ENCODE measurements around the gene CYP24A1. TPM values are rescaled to one million over a fixed set of nuclear protein-coding genes. Genes with fewer than 3 reads are reported as not detected.

The CYP24A1 gene
- total and polyA plus RNA-seq, 9 donors: 0.15 to 3.7 TPM; not detected in 7

DNA sequence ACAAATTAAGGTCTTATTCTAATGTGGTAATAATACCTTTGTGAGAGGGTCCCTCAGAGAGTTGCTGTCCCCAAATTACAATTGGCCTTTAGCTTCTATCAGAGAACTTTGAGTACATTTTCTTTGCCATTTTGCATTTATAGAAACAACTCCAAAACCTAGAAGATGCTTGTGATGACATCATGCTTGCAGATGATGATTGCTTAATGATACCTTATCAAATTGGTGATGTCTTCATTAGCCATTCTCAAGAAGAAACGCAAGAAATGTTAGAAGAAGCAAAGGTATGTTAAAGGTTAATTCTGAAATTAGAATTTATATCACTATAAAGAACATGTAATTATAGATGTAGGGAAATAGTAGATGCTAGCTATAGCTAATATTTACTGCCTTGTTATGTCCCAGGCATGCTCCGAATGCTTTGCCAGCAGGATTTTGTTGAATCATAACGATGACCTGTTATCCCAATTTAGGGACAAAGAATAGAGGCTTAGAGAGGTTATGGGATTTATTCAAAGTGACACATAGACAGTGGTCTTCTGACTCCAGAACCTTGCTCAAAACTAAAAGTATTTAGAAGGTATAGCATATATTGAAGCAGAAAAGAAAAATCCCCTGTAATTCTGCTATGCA lies 41.5 kb upstream of the CYP24A1 start:
- H3K9me3 ChIP-seq: no peaks in the 10 kb centered on the region
- no peak overlapping the region for H3K27ac ChIP-seq
- TF ChIP-seq POLR2A (IDR thresholded peaks at IDR 0.05) (no peak), EP300 (IDR thresholded peaks at IDR 0.05) (no peak)
- TF ChIP-seq, protein P1, sequence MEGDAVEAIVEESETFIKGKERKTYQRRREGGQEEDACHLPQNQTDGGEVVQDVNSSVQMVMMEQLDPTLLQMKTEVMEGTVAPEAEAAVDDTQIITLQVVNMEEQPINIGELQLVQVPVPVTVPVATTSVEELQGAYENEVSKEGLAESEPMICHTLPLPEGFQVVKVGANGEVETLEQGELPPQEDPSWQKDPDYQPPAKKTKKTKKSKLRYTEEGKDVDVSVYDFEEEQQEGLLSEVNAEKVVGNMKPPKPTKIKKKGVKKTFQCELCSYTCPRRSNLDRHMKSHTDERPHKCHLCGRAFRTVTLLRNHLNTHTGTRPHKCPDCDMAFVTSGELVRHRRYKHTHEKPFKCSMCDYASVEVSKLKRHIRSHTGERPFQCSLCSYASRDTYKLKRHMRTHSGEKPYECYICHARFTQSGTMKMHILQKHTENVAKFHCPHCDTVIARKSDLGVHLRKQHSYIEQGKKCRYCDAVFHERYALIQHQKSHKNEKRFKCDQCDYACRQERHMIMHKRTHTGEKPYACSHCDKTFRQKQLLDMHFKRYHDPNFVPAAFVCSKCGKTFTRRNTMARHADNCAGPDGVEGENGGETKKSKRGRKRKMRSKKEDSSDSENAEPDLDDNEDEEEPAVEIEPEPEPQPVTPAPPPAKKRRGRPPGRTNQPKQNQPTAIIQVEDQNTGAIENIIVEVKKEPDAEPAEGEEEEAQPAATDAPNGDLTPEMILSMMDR (IDR thresholded peaks at IDR 0.05): no peak
- no peaks in the 10 kb centered on the region for H3K36me3 ChIP-seq
- intact Hi-C loops (cut with DNase I): no loop called here
- no peak for DNase-seq
- peaks cover 1% of the 10 kb centered on the region for H3K4me1 ChIP-seq (ENCODE audit: insufficient read depth)
- 89 to 93% (median 93%) methylated on average over 3 of the region's 3 CpGs for WGBS, 3 donors
- H3K27me3 ChIP-seq: no peaks in the 10 kb centered on the region
- H3K4me3 ChIP-seq: no peak overlapping the region

DNA sequence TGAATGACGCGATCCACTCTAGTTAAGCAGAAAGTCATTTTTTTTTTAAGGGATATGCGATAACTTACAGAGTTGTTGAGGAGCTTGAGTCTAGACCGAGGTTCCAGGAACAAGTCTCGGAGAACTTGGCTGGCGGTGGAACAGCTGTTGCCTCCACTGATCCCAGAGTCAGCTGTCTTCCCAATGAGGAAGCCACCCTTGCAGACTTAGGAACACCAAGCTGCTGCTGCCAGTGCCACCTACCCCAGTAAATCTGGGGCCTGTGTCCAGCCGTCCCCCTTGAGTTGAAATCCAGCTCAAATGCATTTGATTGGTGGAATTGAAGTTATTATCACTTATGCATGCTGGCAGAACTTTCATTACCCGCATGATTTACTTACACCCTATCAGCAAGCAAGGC lies 40.8 kb upstream of the CYP24A1 start:
- no peaks in the 10 kb centered on the region for H3K27me3 ChIP-seq
- intact Hi-C loops (cut with DNase I): no loop called here
- no peak for TF ChIP-seq POLR2A (IDR thresholded peaks at IDR 0.05)
- TF ChIP-seq EP300 (IDR thresholded peaks at IDR 0.05): no peak
- TF ChIP-seq, protein P1 (IDR thresholded peaks at IDR 0.05): no peak
- peaks cover 6% of the 10 kb centered on the region for H3K4me1 ChIP-seq (ENCODE audit: insufficient read depth)
- no peak for DNase-seq
- H3K36me3 ChIP-seq: no peaks in the 10 kb centered on the region
- H3K9me3 ChIP-seq: no peaks in the 10 kb centered on the region
- H3K4me3 ChIP-seq: no peak overlapping the region
- 92 to 93% (median 93%) methylated on average over 8 of the region's 8 CpGs for WGBS, 3 donors
- no peak overlapping the region for H3K27ac ChIP-seq

DNA sequence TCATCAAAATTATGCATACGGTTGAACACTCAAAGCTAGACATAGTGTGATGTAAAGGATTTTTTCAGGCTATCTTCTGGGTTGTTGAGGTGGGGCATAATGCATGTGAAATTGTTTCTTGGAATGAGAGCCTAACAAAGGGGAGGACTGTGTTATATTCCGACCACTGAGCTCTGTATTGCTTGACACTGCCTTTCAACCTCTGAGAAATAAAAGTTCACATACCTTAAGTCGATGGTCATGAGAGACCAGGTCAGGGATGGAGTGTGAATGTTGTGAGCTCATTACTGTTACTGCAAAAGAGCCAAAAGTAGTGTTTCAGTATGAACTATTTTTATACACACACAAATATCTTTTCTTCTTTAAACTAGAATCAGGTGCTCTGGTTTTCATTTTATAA lies 39.1 kb upstream of the CYP24A1 start:
- intact Hi-C loops (cut with DNase I): no loop called here
- Histone ChIP-seq H3K27ac (no peak overlapping the region), H3K4me3 (no peak overlapping the region), H3K36me3 (no peaks in the 10 kb centered on the region), H3K27me3 (no peaks in the 10 kb centered on the region), H3K9me3 (no peaks in the 10 kb centered on the region), H3K4me1 (ENCODE audit: insufficient read depth) (peaks cover 9% of the 10 kb centered on the region)
- 90 to 92% (median 90%) methylated on average over 3 of the region's 3 CpGs for WGBS, 3 donors
- DNase-seq: no peak
- TF ChIP-seq POLR2A (IDR thresholded peaks at IDR 0.05) (no peak), EP300 (IDR thresholded peaks at IDR 0.05) (no peak)
- TF ChIP-seq, protein P1 (IDR thresholded peaks at IDR 0.05): no peak

DNA sequence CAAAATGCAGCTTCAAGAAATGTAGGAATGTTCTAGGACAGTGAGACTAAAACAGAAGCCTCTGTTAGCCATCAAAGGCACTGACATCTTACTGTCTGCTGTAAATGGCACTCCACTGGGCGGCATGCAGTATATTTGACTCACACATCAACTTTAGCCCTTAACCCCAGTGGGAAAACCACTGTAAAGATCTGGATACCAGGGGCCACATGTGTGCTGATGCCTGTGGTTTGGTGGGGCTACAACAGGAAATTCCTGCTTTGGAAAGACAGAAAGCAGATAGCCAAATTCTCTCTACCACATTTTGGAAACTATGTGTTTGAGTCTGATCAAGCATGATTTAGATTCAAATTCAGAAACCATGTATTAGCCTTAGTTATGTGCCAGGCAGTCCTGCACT lies 38.4 kb upstream of the CYP24A1 start:
- no peak for DNase-seq
- TF ChIP-seq POLR2A (IDR thresholded peaks at IDR 0.05): no peak
- TF ChIP-seq EP300 (IDR thresholded peaks at IDR 0.05): no peak
- TF ChIP-seq, protein P1 (IDR thresholded peaks at IDR 0.05): no peak
- no peak overlapping the region for H3K4me3 ChIP-seq
- no peak overlapping the region for H3K27ac ChIP-seq
- H3K9me3 ChIP-seq: no peaks in the 10 kb centered on the region
- H3K4me1 ChIP-seq (ENCODE audit: insufficient read depth): peaks cover 9% of the 10 kb centered on the region
- H3K36me3 ChIP-seq: no peaks in the 10 kb centered on the region
- intact Hi-C loops (cut with DNase I): no loop called here
- H3K27me3 ChIP-seq: no peaks in the 10 kb centered on the region
- 67 to 85% (median 85%) methylated on average over 1 of the region's 1 CpG for WGBS, 3 donors

All from ovary (tissue), 9 donors.